ENCODE data around the gene FSHR.

GRCh38 chr2:48939232-48939631, 215.1 kb downstream of the FSHR start:
- TF ChIP-seq CTCF (conservative IDR thresholded peaks at IDR 0.05) (no peak), ZFX (IDR thresholded peaks at IDR 0.05) (no peak)
